Activated CD4-positive, alpha-beta T cell treated with anti-CD3 and anti-CD28 coated beads for 36 hours (primary cell): ENCODE data around the gene AOC1. TPM values are rescaled to one million over a fixed set of nuclear protein-coding genes. Genes with fewer than 3 reads are reported as not detected.

Experiments
- ATAC-seq: fragments of 200-7000 bp; cut with Tn5 transposase; one replicate; pipeline ENCODE4 v1.10.0; 2021; ENCODE audit warnings: mild to moderate bottlenecking, moderate library complexity
- CTCF ChIA-PET: fragments of 350-600 bp; sonication (Branson Sonifier 250); formaldehyde crosslinking; loops from one replicate; lab custom pipeline; 2021; ENCODE audit warnings: antibody characterized with exemption; lab: Charles Lee
- POLR2A ChIA-PET: fragments of 350-600 bp; sonication (Branson Sonifier 250); formaldehyde crosslinking; loops from one replicate; lab custom pipeline; 2021; ENCODE audit warnings: antibody characterized with exemption, inconsistent platforms; lab: Charles Lee
- DNase-seq: peaks from one replicate; pipeline ENCODE4 v3.0.0-alpha.2; 2020
- H3K27ac Mint-ChIP-seq: one replicate; pipeline ENCODE4 v1.8.0; 2021; ENCODE audit warnings: mixed read lengths
- H3K27me3 Mint-ChIP-seq: one replicate; pipeline ENCODE4 v1.8.0; 2021; ENCODE audit warnings: mixed read lengths
- H3K36me3 Mint-ChIP-seq: one replicate; pipeline ENCODE4 v1.8.0; 2021; ENCODE audit warnings: low read depth, mixed read lengths
- H3K4me1 Mint-ChIP-seq: one replicate; pipeline ENCODE4 v1.8.0; 2021; ENCODE audit warnings: mixed read lengths
- H3K4me3 Mint-ChIP-seq: one replicate; pipeline ENCODE4 v1.8.0; 2021; ENCODE audit warnings: mild to moderate bottlenecking, moderate library complexity, mixed read lengths
- H3K9me3 Mint-ChIP-seq: one replicate; pipeline ENCODE4 v1.8.0; 2021; ENCODE audit warnings: low read depth, mixed read lengths
- intact Hi-C, 2 experiments: fragments of 100-400 bp; cut with DNase I in 1 of 2; cut with micrococcal nuclease in 1 of 2; formaldehyde crosslinking; loops; one replicate each; pipeline versions ENCODE4 v1.14.2 to v1.15.1; 2022 to 2024; cut with DNase I, micrococcal nuclease
- total RNA-seq, 2 experiments: library from RNA; stranded (reverse); gene quantifications; one replicate each; pipeline ENCODE4 v1.2.3, GENCODE V29; 2021

Gene AOC1
- total RNA-seq, 2 experiments from 2014 or later: not detected

GRCh38 chr7:150862356-150862755 is 10.0 kb downstream of the AOC1 start:
- Mint-ChIP-seq H3K27ac (no peak overlapping the region), H3K4me3 (no peak overlapping the region), H3K4me1 (no peaks in the 10 kb centered on the region), H3K9me3 (no peaks in the 10 kb centered on the region), H3K36me3 (no peaks in the 10 kb centered on the region), H3K27me3 (peaks cover 9% of the 10 kb centered on the region)
- ChIA-PET POLR2A (no interaction called here), CTCF (interaction anchor here (0.5 to 0.6 kb wide), 2 partner anchors 15 to 17 kb away, joined by 3 read pairs; no protein-coding TSS in a partner anchor)
- no peak for DNase-seq
- intact Hi-C loops: no loop called here
- no peak for ATAC-seq

GRCh38 chr7:150863946-150864345 is 11.6 kb downstream of the AOC1 start:
- Mint-ChIP-seq H3K27ac (no peak overlapping the region), H3K9me3 (no peaks in the 10 kb centered on the region), H3K36me3 (no peaks in the 10 kb centered on the region), H3K4me3 (no peak overlapping the region), H3K4me1 (no peaks in the 10 kb centered on the region), H3K27me3 (peaks cover 13% of the 10 kb centered on the region)
- no peak for DNase-seq
- ChIA-PET CTCF (no interaction called here), POLR2A (no interaction called here)
- ATAC-seq: no peak
- intact Hi-C loops: no loop called here

GRCh38 chr7:150866932-150867564 is 14.7 kb downstream of the AOC1 start:
- Mint-ChIP-seq H3K27ac (no peak overlapping the region), H3K36me3 (no peaks in the 10 kb centered on the region), H3K4me1 (no peaks in the 10 kb centered on the region), H3K27me3 (peaks cover 27% of the 10 kb centered on the region), H3K4me3 (no peak overlapping the region), H3K9me3 (no peaks in the 10 kb centered on the region)
- ATAC-seq: no peak
- intact Hi-C loops: no loop called here
- CTCF ChIA-PET: interaction anchor here (1.3 to 4.0 kb wide), 3 partner anchors 10 to 96 kb away, joined by 4 to 30 read pairs (median 5); no protein-coding TSS in a partner anchor
- POLR2A ChIA-PET: no interaction called here
- DNase-seq: no peak

- intact Hi-C loops: no loop called here
- peak; percentile 90 for ATAC-seq
- DNase-seq: no peak
- H3K4me1 Mint-ChIP-seq: no peaks in the 10 kb centered on the region
- peaks cover 28% of the 10 kb centered on the region for H3K27me3 Mint-ChIP-seq
- no peaks in the 10 kb centered on the region for H3K36me3 Mint-ChIP-seq
- POLR2A ChIA-PET: no interaction called here
- CTCF ChIA-PET: interaction anchor here (0.9 to 4.0 kb wide), 3 partner anchors 10 to 31 kb away, joined by 3 to 30 read pairs (median 5); no protein-coding TSS in a partner anchor
- H3K4me3 Mint-ChIP-seq: no peak overlapping the region
- no peaks in the 10 kb centered on the region for H3K9me3 Mint-ChIP-seq
- no peak overlapping the region for H3K27ac Mint-ChIP-seq
Observed at GRCh38 chr7:150867605-150868004, 15.3 kb downstream of the AOC1 start.

GRCh38 chr7:150869467-150869866 is 17.1 kb downstream of the AOC1 start:
- no peaks in the 10 kb centered on the region for H3K4me1 Mint-ChIP-seq
- H3K36me3 Mint-ChIP-seq: no peaks in the 10 kb centered on the region
- H3K27ac Mint-ChIP-seq: no peak overlapping the region
- ATAC-seq: no peak
- intact Hi-C loops: no loop called here
- ChIA-PET POLR2A (no interaction called here), CTCF (interaction anchor here (0.7 to 4.0 kb wide), 4 partner anchors 8 to 124 kb away, joined by 3 to 30 read pairs (median 4); no protein-coding TSS in a partner anchor)
- peaks cover 24% of the 10 kb centered on the region for H3K27me3 Mint-ChIP-seq
- H3K9me3 Mint-ChIP-seq: no peaks in the 10 kb centered on the region
- no peak for DNase-seq
- no peak overlapping the region for H3K4me3 Mint-ChIP-seq

- H3K27me3 Mint-ChIP-seq: peaks cover 20% of the 10 kb centered on the region
- no peak for DNase-seq
- CTCF ChIA-PET: no interaction called here
- no peak for ATAC-seq
- no peak overlapping the region for H3K27ac Mint-ChIP-seq
- H3K9me3 Mint-ChIP-seq: no peaks in the 10 kb centered on the region
- H3K4me1 Mint-ChIP-seq: peaks cover 7% of the 10 kb centered on the region
- no peaks in the 10 kb centered on the region for H3K36me3 Mint-ChIP-seq
- POLR2A ChIA-PET: interaction anchor here (0.7 kb wide), 1 partner anchor 29 kb away, joined by 3 read pairs; no protein-coding TSS in a partner anchor
- intact Hi-C loops: no loop called here
- no peak overlapping the region for H3K4me3 Mint-ChIP-seq
Observed at GRCh38 chr7:150871601-150872000, 19.3 kb downstream of the AOC1 start.

- DNase-seq: no peak
- H3K27me3 Mint-ChIP-seq: peaks cover 20% of the 10 kb centered on the region
- intact Hi-C loops: loop anchor here (5.0 kb wide), 2 partner anchors 113 to 427 kb away; no protein-coding TSS in a partner anchor
- ChIA-PET CTCF (interaction anchor here (0.7 to 1.7 kb wide), 4 partner anchors 24 to 565 kb away, joined by 3 to 4 read pairs (median 3); no protein-coding TSS in a partner anchor), POLR2A (no interaction called here)
- H3K4me3 Mint-ChIP-seq: no peak overlapping the region
- peaks cover 11% of the 10 kb centered on the region for H3K4me1 Mint-ChIP-seq
- no peak overlapping the region for H3K27ac Mint-ChIP-seq
- peaks cover 6% of the 10 kb centered on the region for H3K9me3 Mint-ChIP-seq
- no peak for ATAC-seq
- no peaks in the 10 kb centered on the region for H3K36me3 Mint-ChIP-seq
Observed at GRCh38 chr7:150874401-150875198, 22.3 kb downstream of the AOC1 start.

GRCh38 chr7:150875791-150876190 is 23.5 kb downstream of the AOC1 start:
- POLR2A ChIA-PET: no interaction called here
- Mint-ChIP-seq H3K27me3 (peaks cover 15% of the 10 kb centered on the region), H3K4me1 (peaks cover 11% of the 10 kb centered on the region), H3K4me3 (no peak overlapping the region), H3K27ac (no peak overlapping the region), H3K9me3 (peaks cover 15% of the 10 kb centered on the region), H3K36me3 (peaks cover under 1% of the 10 kb centered on the region)
- DNase-seq (no peak), ATAC-seq (peak; percentile 53)
- CTCF ChIA-PET: interaction anchor here (0.5 to 4.6 kb wide), 19 partner anchors 8 to 492 kb away, joined by 3 to 30 read pairs (median 4); partner anchors contain the start of gene GIMAP1
- intact Hi-C loops: loop anchor here (2.0 to 5.0 kb wide), 3 partner anchors 97 to 428 kb away; no protein-coding TSS in a partner anchor

- Mint-ChIP-seq H3K4me1 (peaks cover 11% of the 10 kb centered on the region), H3K4me3 (no peak overlapping the region), H3K27me3 (peaks cover 9% of the 10 kb centered on the region), H3K9me3 (peaks cover 19% of the 10 kb centered on the region), H3K27ac (no peak overlapping the region), H3K36me3 (peaks cover 5% of the 10 kb centered on the region)
- ATAC-seq (peak; percentile 71), DNase-seq (peak; percentile 76)
- CTCF ChIA-PET: interaction anchor here (0.6 to 4.6 kb wide), 20 partner anchors 8 to 446 kb away, joined by 3 to 30 read pairs (median 4); partner anchors contain the start of genes GIMAP1 and TMEM176A
- intact Hi-C loops: loop anchor here (2.0 to 5.0 kb wide), 3 partner anchors 98 to 430 kb away; no protein-coding TSS in a partner anchor
- POLR2A ChIA-PET: no interaction called here
Observed at GRCh38 chr7:150876817-150877526, 24.7 kb downstream of the AOC1 start.

- CTCF ChIA-PET: interaction anchor here (0.5 to 4.6 kb wide), 14 partner anchors 10 to 538 kb away, joined by 3 to 30 read pairs (median 4); no protein-coding TSS in a partner anchor
Observed at GRCh38 chr7:150877536-150877935, 25.2 kb downstream of the AOC1 start.

More at GRCh38 chr7:150877536-150877935, 25.2 kb downstream of the AOC1 start:
- intact Hi-C loops: loop anchor here (2.0 to 5.0 kb wide), 3 partner anchors 99 to 430 kb away; no protein-coding TSS in a partner anchor
- ATAC-seq (no peak), DNase-seq (no peak)
- H3K4me1 Mint-ChIP-seq: peaks cover 11% of the 10 kb centered on the region
- H3K4me3 Mint-ChIP-seq: no peak overlapping the region
- peaks cover 21% of the 10 kb centered on the region for H3K9me3 Mint-ChIP-seq
- no peak overlapping the region for H3K27ac Mint-ChIP-seq
- H3K27me3 Mint-ChIP-seq: peaks cover 7% of the 10 kb centered on the region
- H3K36me3 Mint-ChIP-seq: peaks cover 5% of the 10 kb centered on the region
- POLR2A ChIA-PET: interaction anchor here (0.6 kb wide), 1 partner anchor 133 kb away, joined by 4 read pairs; no protein-coding TSS in a partner anchor
